Panc1 (cell line): ENCODE results near the gene LIX1. TPM values are rescaled to one million over a fixed set of nuclear protein-coding genes. Genes with fewer than 3 reads are reported as not detected.

ENCODE experiments used
- ATAC-seq: fragments of 200-7000 bp; cut with Tn5 transposase; 2 replicates; pipeline ENCODE4 v1.9.1; 2020; ENCODE audit warnings: mild to moderate bottlenecking, moderate library complexity
- BruUV-seq: library from RNA; stranded (reverse); fragments of 400-500 nt; replicated peaks from 2 replicates; lab custom pipeline; 2021; lab: Mats Ljungman, UMichigan
- CTCF ChIA-PET: fragments of 300-600 bp; sonication (Branson Sonifier 250); formaldehyde crosslinking; loops from one replicate; lab custom pipeline; 2022; ENCODE audit warnings: antibody characterized with exemption; lab: Charles Lee
- POLR2A ChIA-PET: fragments of 300-600 bp; sonication (Branson Sonifier 250); formaldehyde crosslinking; loops from one replicate; lab custom pipeline; 2022; ENCODE audit warnings: antibody characterized with exemption; lab: Charles Lee
- DNase-seq: peaks from one replicate; pipeline ENCODE4 v3.0.0-alpha.2; 2010; ENCODE audit warnings: low read depth, low spot score
- H3K27ac ChIP-seq: 2 replicates; pipeline ENCODE4 v1.5.1; 2011; ENCODE audit warnings: mild to moderate bottlenecking, low read length, inconsistent platforms
- H3K27me3 ChIP-seq: fragments of 200-500 bp; sonication (Bioruptor generic); 2 replicates; pipeline ENCODE4 v1.6.0; 2014; ENCODE audit warnings: low read length, inconsistent platforms; ENCODE audit not compliant: control insufficient read depth, insufficient read depth
- H3K36me3 ChIP-seq: fragments of 200-500 bp; sonication (Bioruptor generic); 2 replicates; pipeline ENCODE4 v1.5.1; 2014; ENCODE audit warnings: inconsistent platforms, mild to moderate bottlenecking, low read length, moderate library complexity; ENCODE audit not compliant: control insufficient read depth, insufficient read depth
- H3K4me1 ChIP-seq: 2 replicates; pipeline ENCODE4 v1.5.1; 2011; ENCODE audit warnings: inconsistent platforms, mild to moderate bottlenecking, low read length, moderate library complexity; ENCODE audit not compliant: control insufficient read depth, insufficient read depth
- H3K4me3 ChIP-seq, 2 experiments: 2 replicates each; pipeline ENCODE4 v1.5.1; 2011 to 2012; ENCODE audit warnings: low read depth in 2 of 2, low read length in 2 of 2, mild to moderate bottlenecking in 2 of 2, inconsistent platforms in 1 of 2, moderate library complexity in 1 of 2
- H3K9me3 ChIP-seq: fragments of 200-500 bp; sonication (Bioruptor generic); 2 replicates; pipeline ENCODE4 v1.5.1; 2014; ENCODE audit warnings: low read depth, mild to moderate bottlenecking, inconsistent platforms, low read length, moderate library complexity; ENCODE audit not compliant: control insufficient read depth, insufficient read depth
- CTCF ChIP-seq: fragments of 450-650 bp; IDR thresholded peaks from 2 replicates; pipeline ENCODE4 v1.5.1; 2017; ENCODE audit warnings: mild to moderate bottlenecking
- POLR2AphosphoS5 ChIP-seq: IDR thresholded peaks from 2 replicates; pipeline ENCODE4 v1.6.1; 2012; ENCODE audit warnings: mild to moderate bottlenecking, low read depth, low read length, moderate library complexity
- SIN3A ChIP-seq: IDR thresholded peaks from 2 replicates; pipeline ENCODE4 v1.6.1; 2012; ENCODE audit warnings: low read depth, mild to moderate bottlenecking, low read length, moderate library complexity, borderline replicate concordance; ENCODE audit not compliant: insufficient read depth
- TCF7L2 ChIP-seq: IDR thresholded peaks from 2 replicates; pipeline ENCODE4 v1.6.1; 2011; ENCODE audit warnings: mild to moderate bottlenecking, low read depth, low read length, inconsistent platforms
- in situ Hi-C: cut with HindIII; loops from 2 replicates; pipeline ENCODE4 v1.10.0; 2016; ENCODE audit warnings: low sequenced_read_pairs, low pct_unique_long_range_greater_than_20kb
- intact Hi-C: fragments of 100-400 bp; cut with micrococcal nuclease; formaldehyde crosslinking; loops from one replicate; pipeline ENCODE4 v1.10.0; 2022; ENCODE audit not compliant: unreplicated experiment
- total RNA-seq: library from RNA; stranded (reverse); gene quantifications from one replicate; pipeline ENCODE4 v1.2.1, GENCODE V29; 2021; ENCODE audit not compliant: unreplicated experiment
- TF ChIP-seq, protein P1 (sequence below), 2 experiments: IDR thresholded peaks; 2 replicates each; pipeline ENCODE4 v1.6.1; 2011 to 2012; ENCODE audit warnings: low read depth in 2 of 2, control low read depth in 1 of 2, low read length in 1 of 2, mild to moderate bottlenecking in 1 of 2, moderate library complexity in 1 of 2; ENCODE audit not compliant: insufficient read depth in 1 of 2

LIX1 gene
- total RNA-seq, 1 experiment from 2014 or later, result not detected

GRCh38 chr5:97076098-97076497 is 66.3 kb downstream of the LIX1 start:
- no peaks in the 10 kb centered on the region for H3K9me3 ChIP-seq
- CTCF ChIA-PET, result no interaction called here
- in situ Hi-C loops, result no loop called here
- no peak overlapping the region for H3K27ac ChIP-seq
- TF ChIP-seq POLR2AphosphoS5 (no peak), TCF7L2 (no peak), CTCF (no peak), SIN3A (no peak)
- TF ChIP-seq, protein P1, sequence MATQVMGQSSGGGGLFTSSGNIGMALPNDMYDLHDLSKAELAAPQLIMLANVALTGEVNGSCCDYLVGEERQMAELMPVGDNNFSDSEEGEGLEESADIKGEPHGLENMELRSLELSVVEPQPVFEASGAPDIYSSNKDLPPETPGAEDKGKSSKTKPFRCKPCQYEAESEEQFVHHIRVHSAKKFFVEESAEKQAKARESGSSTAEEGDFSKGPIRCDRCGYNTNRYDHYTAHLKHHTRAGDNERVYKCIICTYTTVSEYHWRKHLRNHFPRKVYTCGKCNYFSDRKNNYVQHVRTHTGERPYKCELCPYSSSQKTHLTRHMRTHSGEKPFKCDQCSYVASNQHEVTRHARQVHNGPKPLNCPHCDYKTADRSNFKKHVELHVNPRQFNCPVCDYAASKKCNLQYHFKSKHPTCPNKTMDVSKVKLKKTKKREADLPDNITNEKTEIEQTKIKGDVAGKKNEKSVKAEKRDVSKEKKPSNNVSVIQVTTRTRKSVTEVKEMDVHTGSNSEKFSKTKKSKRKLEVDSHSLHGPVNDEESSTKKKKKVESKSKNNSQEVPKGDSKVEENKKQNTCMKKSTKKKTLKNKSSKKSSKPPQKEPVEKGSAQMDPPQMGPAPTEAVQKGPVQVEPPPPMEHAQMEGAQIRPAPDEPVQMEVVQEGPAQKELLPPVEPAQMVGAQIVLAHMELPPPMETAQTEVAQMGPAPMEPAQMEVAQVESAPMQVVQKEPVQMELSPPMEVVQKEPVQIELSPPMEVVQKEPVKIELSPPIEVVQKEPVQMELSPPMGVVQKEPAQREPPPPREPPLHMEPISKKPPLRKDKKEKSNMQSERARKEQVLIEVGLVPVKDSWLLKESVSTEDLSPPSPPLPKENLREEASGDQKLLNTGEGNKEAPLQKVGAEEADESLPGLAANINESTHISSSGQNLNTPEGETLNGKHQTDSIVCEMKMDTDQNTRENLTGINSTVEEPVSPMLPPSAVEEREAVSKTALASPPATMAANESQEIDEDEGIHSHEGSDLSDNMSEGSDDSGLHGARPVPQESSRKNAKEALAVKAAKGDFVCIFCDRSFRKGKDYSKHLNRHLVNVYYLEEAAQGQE (IDR thresholded peaks at IDR 0.05; ENCODE audit: insufficient read depth in 1 of 2, low read depth in 2 of 2, low read length in 1 of 2), result no peak
- no TSS peak for BruUV-seq
- H3K36me3 ChIP-seq, result no peaks in the 10 kb centered on the region
- H3K27me3 ChIP-seq, result no peaks in the 10 kb centered on the region
- intact Hi-C loops, result no loop called here
- POLR2A ChIA-PET, result no interaction called here
- ATAC-seq, result no peak
- no peak for DNase-seq
- no peak overlapping the region for H3K4me3 ChIP-seq
- H3K4me1 ChIP-seq, result no peaks in the 10 kb centered on the region

DNA sequence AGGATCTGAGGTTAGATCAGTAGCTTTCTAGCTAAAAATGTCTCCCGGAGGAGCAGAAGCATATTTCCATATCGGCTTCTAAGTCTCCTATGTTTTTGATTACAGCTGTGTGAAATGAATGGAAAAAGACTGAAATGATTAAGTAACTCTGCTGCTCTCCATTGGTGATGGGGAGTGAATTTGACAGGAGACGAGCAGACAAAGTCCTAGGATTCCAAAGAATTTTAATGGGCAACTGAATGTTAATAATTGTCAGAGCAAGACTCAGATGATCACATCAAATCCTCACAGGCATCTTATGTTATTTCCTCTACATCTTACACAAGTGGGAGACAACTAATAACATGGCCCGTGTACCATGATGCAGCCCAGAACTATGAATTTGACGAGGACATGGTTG is 66.8 kb downstream of the LIX1 start:
- H3K27me3 ChIP-seq, result no peaks in the 10 kb centered on the region
- H3K27ac ChIP-seq, result no peak overlapping the region
- TF ChIP-seq, protein P1 (IDR thresholded peaks at IDR 0.05; ENCODE audit: insufficient read depth in 1 of 2, low read depth in 2 of 2, low read length in 1 of 2), result no peak
- TF ChIP-seq CTCF, result no peak
- DNase-seq (no peak), ATAC-seq (no peak)
- BruUV-seq, result no TSS peak
- H3K4me3 ChIP-seq, result no peak overlapping the region
- POLR2A ChIA-PET, result no interaction called here
- intact Hi-C loops, result no loop called here
- CTCF ChIA-PET, result no interaction called here
- H3K9me3 ChIP-seq, result no peaks in the 10 kb centered on the region
- H3K36me3 ChIP-seq, result no peaks in the 10 kb centered on the region
- in situ Hi-C loops, result no loop called here
- H3K4me1 ChIP-seq, result no peaks in the 10 kb centered on the region
